GM12891 (cell line): ENCODE data around the gene CHRND.
A peak's percentile ranks its signal among the peaks of the same experiment; 100 is the strongest.

Experiments
- POLR2A ChIP-seq: IDR thresholded peaks from 2 replicates; pipeline ENCODE4 v1.6.1; 2011; ENCODE audit warnings: low read depth, low read length, control low read depth
- POLR2AphosphoS5 ChIP-seq: IDR thresholded peaks from 2 replicates; pipeline ENCODE4 v1.6.1; 2011; ENCODE audit warnings: low read depth, low read length, control low read depth
- SPI1 ChIP-seq: IDR thresholded peaks from 2 replicates; pipeline ENCODE4 v1.6.1; 2011; ENCODE audit warnings: low read depth, low read length, control low read depth
- TAF1 ChIP-seq: IDR thresholded peaks from 2 replicates; pipeline ENCODE4 v1.6.1; 2011; ENCODE audit warnings: low read depth, low read length, control low read depth

- TF ChIP-seq POLR2A, result 0 out of 2 replicates have a peak, but pooled peaks have one; percentile 19
- TF ChIP-seq POLR2AphosphoS5, result peak; percentile 36
- no peak for TF ChIP-seq TAF1
- TF ChIP-seq SPI1, result peak; percentile 87
Measured at GRCh38 chr2:232562515-232563151, 36.7 kb downstream of the CHRND start.
